Measurements from ENCODE around the gene IGSF8. TPM values are rescaled to one million over a fixed set of nuclear protein-coding genes. Genes with fewer than 3 reads are reported as not detected.
A peak's percentile ranks its signal among the peaks of the same experiment; 100 is the strongest.

The IGSF8 gene
- total RNA-seq, 1 donor from 2014 or later, result 13.4 TPM

DNA sequence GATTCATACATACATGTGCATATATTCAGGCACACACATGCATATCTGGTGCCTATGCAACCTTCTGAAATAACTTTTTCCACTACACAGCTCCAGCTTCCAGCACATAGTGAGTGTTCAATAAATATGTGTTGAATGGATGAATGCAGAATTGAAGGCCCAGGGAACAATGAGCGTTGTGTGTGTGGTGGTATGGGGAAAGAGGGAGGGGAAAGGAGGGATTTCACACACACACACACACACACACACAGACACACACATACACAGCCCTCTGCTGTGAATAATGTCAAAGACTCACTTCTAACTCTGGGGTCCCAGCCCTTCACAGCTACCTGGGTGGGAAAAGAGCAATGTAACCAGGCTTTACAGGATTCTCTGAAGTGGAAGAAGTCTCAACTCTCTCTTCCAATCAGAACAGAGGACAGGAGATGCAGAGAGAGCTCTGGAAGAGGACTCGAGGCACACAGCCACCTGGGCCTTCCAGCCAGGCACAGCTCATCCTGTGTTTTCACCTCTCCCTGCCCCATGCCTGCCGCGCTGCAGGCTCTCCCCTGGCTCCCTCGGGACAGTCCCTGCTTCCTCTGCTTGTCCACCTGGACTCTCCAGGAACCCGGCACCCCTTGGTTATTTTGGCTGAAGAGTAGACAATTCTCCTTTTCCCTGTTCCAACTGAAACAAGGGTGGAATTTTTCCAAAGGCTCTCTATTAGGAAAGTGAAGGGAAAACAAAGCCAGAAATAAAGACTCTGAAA is 5.4 kb upstream of the IGSF8 start:
- no peak for DNase-seq

DNA sequence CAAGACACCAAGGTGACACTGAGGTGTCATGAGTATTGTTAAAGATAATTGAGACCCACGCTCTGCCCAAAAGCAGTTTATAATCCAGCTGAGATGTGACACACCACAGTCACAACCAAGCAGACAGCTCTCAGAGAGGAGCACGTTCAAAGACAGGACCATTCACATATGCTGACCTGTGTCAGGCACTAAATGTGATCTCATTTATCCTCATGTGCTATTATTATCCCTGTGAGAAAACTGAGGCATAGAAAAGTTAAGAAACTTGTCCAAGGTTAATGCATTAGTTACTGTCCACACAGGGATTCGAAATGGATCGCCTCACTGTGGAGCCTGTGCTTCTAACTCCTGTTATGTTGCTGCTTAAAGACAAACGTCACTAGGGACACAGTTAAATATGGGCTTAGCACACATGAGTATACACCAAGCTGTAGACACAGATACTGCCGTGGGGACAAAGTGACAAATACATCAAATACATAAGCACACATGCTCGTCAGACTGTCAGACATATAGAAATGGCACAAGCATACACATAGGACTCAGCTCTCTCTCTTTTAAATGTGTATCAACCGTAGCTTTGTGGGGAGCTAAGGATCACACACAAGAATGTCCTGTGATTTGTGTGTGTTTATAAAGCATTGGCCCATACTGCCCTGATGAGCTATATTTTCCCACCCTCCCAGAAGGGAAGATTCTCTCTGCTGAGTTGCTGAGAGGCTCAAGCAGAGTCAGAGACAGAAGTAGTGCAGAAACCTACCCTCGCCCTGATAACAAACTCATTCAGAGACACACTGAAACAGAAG is 3.5 kb upstream of the IGSF8 start:
- no peak for DNase-seq

DNA sequence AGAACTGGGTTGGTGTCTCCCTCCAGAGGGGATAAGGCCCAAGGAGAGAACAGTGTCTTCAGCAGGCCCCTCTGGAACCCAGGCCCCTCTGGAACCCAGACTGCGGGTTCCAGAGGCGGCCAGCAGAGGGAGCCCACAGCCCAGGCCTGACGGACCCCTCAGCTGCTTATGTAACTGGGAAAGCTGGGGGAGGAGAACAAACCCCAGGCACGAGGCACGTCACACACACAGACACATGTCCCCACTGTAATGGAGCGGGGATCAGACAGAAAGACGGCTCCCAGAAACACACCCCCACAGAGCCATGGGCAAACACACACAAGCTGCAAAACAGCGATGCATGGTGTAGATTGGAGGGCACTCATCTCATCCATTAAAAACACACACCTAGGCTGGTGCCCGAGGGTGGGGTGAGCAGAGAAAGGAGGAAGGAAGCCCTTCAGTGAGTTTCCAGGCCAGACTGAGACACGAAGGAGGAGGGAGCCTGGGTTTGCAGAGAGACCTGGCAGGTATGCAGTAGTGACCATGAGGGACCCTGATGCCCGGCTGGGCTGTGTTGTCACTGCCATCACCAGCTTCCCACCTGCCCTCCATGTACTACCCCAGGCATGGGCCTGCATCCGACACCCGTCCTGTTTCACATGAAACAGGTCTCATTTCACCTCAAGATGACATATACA is 2.8 kb upstream of the IGSF8 start:
- peak; percentile 80 for DNase-seq

DNA sequence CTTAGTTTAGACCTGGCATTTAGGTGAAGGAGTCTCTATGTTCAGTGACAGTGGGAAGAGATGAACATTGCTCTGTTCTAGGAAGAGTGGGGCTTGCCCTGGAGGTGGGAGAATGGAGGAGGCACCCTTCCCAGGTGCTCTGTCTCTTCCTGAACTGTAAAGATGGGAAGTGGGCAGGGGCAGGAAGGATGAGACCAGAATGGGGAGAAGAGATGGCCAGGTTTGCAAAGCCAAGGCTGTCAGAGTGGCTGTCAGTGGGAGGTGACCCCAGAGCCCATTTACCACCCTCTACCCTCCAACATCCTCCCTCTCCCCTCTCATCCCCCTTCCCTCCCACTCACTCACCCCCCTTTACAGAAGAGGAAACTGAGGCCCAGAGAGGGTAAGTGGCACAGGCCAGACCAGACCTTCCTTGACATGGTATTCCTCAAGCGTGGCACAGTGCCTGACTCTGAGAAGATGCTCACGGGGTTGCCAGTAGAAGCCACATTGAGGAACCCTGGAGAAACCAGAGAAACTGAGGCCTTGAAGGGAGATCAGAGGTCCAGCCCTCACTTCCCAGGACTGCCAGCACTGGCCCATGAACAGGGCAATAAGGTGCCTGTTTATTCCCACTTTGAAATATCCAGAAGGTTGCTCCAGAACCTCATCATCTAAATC is 1.4 kb upstream of the IGSF8 start:
- no peak for DNase-seq

DNA sequence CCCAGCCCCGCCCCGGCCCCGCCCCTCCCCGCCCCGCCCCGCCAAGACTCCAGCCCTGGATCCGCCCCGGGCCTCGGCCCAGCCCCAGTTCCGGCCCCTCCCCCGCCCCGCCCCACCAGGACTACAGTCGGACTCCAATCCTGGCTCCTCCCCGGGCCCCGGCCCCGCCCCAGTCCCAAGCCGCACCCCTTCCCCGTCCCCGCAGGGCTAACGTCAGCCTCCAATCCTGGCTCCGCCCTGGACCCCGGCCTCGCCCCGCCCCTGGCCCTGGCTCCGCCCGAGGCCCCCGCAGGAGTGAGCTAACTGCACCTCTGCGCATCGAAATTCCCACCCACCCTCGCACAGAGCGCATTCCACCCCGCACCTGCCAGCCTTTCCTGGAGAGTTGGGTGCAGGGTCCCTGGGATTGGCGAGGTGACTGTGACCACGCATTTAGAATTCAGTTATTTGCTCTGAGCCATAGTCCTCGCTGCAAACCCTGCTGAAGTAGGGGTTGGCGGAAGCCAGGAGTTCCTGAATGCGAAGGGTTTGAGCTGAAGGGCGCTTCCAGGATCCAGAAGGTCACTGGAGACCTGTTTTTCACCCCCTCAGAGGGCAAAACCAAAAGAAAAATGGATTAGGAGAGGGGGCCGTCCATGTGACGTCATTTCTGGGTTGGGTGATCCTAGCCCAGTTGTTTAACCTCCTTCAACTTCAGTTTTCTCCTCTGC is 588 bp upstream of the IGSF8 start:
- peak; percentile 95 for DNase-seq

DNA sequence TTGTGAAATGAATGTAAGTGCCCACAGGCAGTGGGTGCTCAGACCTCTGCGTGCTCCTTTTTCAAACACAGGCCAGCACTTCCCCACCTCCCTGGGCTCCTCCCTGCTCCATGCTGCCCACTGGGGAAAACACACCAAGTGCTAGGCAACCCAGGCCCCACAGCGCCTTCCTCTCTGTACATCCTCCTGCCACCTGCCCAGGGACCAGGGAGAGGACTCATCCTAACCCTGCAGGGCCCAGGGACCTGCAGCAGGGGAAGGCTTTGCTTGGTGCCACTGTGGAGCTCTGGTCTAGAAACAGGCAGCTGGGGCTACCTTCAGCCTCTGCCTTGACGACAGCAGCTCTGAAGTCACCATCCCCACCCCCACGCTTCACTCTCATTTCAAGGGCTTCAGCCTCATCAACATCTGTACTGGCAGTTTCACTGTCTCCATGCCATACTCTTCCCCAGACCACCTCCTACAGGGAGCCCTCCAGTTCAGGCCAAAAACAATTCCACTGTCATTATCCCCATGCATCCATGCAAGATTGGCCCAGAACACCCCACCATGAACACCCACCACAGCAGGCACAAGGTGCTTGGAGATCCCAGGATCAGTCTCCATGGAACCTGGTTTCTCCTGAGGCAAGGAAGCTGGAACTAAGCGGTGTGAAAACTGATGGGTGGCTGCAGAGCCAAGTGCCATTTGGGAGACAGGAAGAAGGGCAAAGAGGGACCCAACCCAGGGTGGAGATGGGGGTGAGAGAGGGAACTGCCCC is 1.1 kb downstream of the IGSF8 start:
- no peak for DNase-seq

DNA sequence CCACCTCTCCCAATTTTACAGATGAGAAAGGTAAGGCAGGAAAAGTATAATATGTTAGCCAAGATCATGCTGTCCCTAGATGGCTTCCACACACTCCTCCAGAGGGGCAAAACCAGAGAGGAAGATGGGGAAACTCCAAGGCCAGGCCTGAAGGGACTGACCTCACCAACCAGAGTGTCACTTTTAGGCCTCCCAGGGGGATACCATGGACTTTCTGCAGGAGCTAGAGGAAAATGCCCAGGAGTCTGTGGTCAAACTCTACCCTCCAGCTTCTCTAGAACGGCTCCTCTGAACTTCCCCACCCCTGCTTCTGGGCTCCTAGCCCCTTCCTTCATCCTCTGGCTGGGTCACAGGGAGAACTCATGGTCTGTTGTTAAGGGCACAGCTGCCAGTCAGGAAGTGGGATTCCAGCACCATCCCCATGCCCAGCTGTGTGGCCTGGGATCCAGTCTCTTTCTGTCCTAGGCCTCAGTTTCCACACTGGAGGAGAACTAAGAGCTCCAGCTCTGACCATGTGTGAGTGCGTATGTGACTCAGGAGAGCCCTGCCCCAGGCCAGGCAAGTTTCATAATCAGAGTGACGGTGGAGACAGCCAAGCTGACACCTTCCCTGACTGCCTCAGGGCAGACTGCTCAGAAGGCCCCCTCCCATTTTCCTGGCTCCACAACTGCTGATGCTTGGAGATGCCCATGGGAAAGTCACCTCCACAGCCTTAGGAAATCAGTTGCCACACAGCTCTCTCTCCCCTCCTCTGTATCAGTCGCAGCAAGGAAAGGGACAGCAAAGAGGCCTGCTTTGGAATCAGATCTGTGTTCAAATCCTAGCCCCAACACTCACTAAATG is 1.9 kb downstream of the IGSF8 start:
- no peak for DNase-seq

DNA sequence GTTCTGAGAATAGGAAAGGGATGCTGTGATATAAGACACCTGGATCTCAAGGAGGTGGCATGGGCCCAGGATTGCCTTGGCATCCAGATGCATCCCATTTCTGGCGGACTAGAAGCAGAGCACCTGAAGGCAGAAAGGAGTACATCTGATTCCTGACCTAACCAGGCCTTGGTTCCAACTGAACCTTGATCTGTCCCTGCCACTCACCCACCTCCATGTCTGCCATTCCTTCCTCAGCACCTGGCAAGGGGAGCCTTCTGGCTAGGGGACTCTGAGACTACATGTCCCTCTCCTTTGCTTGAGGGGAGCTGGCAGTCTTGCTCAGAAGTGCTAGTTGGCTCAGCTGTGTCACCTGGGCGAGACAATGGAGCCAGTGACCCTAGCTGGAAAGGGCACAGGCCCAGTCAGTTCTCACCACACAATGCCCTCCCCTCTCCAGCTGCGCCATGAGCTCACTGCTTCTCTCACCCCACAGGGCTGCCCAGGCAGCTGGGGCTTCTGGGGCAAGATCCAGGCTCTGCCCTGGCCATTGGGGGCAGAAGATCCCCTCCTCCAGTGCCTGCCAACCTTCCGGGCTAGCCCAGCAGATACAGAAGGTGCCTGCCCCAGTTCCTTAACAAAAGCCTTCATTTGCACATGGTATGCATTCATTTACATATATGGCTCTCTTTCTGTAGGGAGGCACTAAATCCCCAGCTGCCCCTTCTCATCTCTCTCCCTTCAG is 2.9 kb downstream of the IGSF8 start:
- peak; percentile 20 for DNase-seq

DNA sequence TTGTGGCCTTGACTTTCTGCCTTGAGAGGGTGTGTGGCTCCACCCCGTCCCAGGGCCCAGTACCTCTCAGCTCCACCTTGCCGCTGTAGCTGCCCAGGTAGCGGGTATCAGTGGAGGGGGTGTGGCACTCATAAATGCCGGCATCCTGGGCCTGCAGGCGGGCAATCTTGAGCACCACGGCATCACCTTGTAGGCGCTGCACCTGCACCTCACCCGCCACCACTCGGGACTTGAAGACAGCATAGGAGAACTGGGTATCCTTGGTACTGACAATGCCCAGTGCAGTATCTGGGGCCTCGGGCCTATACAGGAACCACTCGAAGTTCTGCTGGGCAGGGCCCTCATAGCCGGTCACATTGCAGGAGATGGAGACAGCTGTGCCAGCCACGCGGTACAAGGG is 3.6 kb downstream of the IGSF8 start:
- DNase-seq, result no peak

DNA sequence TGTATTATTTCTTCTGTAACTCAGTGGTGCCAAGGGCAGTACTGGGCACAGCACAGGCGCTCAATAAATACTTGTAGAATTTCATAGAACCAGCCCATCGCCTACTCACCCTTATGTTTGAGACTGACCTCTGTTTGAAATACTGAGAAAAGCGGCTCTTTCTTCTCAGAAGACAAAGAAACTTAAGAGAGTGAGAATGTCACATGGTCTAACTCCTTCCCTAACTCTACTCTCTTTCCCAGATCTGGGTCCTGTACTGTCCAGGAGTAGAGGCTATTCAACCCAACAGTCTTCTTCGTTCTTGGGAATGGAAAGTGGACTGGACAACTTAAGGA is 4.2 kb downstream of the IGSF8 start:
- no peak for DNase-seq

DNA sequence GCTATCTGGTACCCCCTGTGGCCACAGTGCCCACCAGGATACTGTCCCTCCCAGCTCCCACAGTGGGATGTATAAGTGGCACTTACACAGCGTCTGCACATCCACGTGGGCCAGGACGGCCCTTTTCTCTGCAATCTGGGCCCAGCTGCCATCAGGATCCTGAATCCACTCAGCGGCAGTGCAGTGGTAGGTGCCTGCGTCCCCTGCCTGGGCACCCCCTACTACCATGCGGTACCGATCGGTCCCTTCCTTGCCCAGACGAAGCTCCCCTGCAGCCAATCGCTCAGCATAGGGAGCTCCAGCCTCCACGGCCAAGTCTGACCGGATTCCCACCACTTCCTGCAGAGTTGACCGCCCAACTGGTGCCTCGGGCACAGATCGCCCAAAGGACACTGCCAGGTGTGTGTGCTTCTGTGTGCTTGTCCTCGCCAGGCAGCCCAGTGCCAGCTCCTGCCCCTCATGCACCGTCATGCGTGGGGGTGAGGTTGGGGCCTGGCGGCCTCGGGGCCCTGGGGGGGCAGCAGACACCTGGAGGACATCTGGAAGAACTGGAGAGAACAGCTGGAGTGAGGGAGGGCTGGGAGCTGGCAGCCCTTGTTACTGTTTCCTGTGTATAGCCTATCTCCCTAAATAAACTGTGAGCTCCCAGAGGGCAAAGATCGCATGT is 4.7 kb downstream of the IGSF8 start:
- no peak for DNase-seq

DNA sequence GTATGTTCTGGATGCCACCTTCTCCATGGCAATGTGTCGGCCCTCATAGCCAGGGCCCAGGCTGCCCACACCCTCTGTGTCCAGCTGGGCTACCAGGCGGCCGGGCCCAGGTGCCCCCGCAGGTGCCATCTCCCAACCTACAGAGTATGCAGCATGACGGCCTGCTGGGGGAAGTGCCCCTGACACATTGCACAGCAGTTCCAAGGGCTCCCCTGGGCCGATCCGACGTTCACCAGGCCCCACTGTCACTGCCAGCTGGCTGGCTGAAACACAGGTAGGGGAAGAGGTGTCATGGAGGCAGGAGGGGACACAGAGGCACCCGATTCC is 5.4 kb downstream of the IGSF8 start:
- no peak for DNase-seq

DNA sequence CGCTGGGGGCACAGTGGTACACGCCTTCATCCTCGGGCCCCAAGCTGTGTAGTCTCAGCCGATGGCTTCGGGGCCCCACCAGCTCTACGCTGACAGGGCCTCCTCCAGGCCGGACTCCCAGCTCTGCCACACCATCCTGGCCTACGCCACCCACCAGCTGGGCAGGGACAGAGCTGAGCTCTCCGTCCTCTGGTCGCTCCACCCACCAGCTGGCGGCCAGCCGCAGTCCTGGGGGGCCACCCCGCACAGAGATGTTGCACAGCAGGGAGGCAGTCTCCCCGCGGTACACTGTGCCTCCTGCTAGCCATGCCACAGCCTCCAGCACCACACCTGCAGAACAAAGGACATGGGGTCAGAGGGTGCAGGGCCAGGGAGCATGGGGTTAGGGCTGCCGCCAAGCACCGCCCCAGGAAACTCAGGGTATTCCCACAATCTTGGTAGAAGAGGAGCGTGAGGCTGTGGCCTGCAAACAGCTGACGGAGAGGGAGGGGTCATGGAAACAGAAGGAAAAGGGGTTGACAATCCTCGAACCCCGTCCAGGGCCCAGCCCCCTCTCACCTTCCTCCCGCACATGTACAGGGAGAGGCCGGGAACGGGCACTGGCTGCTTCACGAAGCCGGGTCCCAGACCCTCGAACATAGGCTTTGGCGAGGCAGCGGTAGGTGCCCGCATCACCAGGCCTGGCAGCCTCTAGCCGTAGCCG is 5.9 kb downstream of the IGSF8 start:
- DNase-seq, result no peak

DNA sequence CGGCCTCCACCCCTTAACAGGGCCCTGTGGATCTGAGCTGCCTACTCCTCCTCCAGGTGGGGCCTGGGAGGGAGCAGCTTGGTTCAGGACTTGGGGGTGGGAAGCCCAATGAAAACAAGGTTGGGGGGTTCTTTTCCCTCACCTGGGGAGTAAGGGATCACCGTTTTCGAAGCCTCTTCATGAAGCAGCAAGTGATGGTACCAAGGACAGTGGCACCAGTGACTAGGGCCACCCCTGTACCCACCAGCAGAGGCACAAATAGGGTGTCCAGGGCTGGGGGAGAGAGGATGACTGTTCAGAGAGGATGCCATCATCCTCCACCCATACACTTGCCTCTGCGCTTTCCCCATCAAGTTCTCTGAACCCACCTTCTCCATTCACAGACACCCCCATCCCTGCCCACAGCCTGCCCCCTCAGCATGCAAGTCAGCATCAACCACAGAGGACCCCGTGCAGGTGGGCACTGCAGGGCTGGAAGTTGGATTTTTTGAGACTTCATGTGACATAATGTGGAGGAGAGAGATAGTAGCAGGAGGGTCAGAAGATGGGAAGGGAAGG is 6.7 kb downstream of the IGSF8 start:
- DNase-seq, result no peak

DNA sequence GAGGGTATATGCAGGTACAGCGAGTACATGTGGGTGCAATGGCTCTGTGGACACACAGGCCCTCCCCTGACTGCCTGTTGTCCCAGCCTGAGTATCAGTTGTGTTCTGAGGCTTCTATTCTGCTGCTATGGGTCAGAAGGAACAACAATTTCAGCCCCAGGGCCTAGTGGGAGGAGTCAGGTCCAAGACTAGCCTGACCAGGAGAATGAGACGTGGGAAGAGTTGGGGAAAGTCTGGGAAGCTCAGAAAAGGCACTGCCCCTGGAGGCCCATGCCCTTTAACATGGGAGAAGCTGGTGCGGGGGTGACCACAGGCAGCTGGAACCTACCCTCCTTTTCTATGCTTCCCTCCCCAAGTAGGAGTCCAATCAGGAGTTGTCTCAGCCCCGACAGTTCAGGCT is 7.7 kb downstream of the IGSF8 start:
- no peak for DNase-seq

DNA sequence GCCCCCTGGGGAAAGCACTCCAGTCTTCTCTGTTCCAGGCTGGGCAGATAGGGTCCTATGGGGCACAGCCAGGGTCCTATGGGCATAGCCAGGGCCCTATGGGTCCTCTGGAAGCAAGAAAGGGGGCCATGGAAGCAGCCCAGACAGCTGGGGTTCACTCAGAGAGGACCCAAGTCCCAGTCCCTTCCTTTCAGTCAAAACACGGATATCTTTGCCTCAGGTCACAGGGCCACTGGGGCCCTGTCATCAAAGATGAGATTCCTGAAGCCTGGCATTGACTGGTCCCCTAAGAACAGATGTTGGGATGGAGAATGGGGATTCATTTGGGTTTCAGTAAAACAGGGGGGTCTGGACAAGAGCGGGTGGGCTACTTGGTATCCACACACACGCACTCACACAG is 8.5 kb downstream of the IGSF8 start:
- no peak for DNase-seq

DNA sequence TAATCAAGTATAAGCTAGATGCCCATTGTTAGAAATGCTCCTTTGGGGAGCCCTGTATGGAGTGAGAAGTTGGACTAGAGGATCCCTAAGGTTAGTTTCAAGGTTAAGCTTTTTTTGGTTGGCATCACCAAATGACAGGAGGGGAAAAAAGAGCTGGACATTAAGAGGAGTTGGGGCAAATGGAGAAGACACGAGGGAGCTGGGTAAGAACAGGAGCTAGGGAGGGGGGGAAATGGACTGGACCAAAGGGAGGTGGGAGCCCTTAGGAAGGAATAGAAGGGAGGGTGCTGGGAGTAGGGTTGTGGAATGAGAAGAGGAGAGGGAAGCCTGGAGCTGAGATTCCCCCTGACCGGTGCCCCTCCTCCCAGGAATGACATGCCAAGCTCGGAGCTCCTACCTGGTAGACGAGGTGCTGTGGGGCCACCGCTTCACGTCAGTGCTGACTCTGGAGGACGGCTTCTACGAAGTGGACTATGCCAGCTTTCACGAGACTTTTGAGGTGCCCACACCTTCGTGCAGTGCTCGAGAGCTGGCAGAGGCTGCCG is 11.2 kb downstream of the IGSF8 start:
- no peak for DNase-seq

DNA sequence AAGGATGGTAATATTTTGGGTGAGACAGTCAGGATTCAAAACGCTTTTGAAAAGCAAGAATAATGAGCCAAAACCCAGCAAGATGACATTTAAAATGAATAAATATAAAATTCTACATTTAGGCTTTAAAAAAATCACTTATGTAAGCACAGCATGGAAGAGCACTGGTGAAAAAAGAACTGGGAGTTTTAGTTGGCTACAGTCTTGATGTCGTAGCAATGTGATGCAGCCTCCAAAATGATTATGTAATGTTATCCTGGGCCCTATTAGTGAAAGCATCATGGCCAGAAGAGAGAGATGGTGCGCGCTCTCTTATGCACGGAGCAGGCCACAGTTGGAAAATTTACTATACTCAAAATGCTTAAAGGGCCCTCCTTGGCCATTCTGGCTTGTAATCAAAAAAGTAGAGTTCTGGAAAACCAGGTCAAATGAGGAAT is 11.9 kb downstream of the IGSF8 start:
- DNase-seq, result no peak
